ENCODE results near the gene TFB1M.

DNA sequence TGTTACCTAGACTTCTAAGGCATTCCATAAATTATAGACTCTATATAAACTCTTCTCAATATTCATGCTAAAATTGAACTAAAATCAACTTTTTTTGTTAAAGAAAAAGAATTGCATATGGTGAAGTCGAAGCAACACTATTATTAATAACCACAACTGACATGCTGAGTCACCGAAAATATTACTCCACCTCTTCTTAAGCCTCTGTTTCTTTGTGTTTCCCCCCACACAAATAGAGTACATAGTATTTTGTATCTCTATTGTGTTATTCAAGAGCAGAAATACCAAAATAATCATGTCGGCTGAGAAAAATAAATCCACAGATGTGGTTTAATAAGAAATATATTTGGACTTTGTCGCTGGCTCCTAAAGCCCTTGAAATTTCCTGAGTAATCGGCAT is 23.8 kb downstream of the TFB1M start:
- no peak for TF ChIP-seq EZH2phosphoT487 (IDR thresholded peaks at IDR 0.05; ENCODE audit: low read depth)
- TF ChIP-seq, protein P1, sequence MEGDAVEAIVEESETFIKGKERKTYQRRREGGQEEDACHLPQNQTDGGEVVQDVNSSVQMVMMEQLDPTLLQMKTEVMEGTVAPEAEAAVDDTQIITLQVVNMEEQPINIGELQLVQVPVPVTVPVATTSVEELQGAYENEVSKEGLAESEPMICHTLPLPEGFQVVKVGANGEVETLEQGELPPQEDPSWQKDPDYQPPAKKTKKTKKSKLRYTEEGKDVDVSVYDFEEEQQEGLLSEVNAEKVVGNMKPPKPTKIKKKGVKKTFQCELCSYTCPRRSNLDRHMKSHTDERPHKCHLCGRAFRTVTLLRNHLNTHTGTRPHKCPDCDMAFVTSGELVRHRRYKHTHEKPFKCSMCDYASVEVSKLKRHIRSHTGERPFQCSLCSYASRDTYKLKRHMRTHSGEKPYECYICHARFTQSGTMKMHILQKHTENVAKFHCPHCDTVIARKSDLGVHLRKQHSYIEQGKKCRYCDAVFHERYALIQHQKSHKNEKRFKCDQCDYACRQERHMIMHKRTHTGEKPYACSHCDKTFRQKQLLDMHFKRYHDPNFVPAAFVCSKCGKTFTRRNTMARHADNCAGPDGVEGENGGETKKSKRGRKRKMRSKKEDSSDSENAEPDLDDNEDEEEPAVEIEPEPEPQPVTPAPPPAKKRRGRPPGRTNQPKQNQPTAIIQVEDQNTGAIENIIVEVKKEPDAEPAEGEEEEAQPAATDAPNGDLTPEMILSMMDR (IDR thresholded peaks at IDR 0.05; ENCODE audit: low read depth, low read length), result no peak
